Esophagus squamous epithelium (tissue), 4 donors: ENCODE measurements around the gene PTPDC1.

ENCODE experiments used
- CTCF ChIP-seq, 6 experiments: fragments of 450-650 bp in 4 of 6; fragments of 200-600 bp in 2 of 6; sonication (generic) in 2 of 6; IDR thresholded peaks; one replicate each; pipeline ENCODE4 v1.5.1; 2016 to 2019; ENCODE audit warnings: antibody characterized with exemption in 6 of 6, mild to moderate bottlenecking in 4 of 6, moderate library complexity in 4 of 6
- POLR2A ChIP-seq, 4 donors: fragments of 450-650 bp; IDR thresholded peaks; one replicate each; pipeline ENCODE4 v1.6.1; 2017; ENCODE audit warnings: antibody characterized with exemption in 4 of 4, mild to moderate bottlenecking in 4 of 4, moderate library complexity in 3 of 4

DNA sequence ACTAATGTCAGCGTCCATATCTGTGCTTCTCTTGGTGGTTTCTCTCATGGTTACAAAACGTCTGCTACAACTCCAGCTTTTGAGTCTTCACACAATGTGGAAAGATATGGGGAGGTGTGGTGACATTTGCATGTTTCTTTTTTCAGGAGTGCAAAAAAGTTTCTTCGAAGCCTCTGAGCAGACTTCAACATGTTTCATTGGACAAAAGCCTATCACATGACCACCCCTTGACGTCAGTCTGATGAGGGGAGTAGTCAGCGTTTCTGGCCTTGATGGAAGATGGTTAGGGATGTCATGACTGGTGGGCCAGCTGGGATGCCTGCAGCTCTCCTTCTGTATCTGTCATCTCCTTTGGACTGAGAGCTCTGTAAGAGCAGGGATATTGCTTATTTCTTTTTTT, 61.4 kb downstream of the PTPDC1 start:
- no peak for TF ChIP-seq CTCF (IDR thresholded peaks at IDR 0.05)
- TF ChIP-seq POLR2A (IDR thresholded peaks at IDR 0.05) = no peak
